ENCODE results near the gene GALK1. TPM values are rescaled to one million over a fixed set of nuclear protein-coding genes. Genes with fewer than 3 reads are reported as not detected.
A peak's percentile ranks its signal among the peaks of the same experiment; 100 is the strongest.

The GALK1 gene
- total and polyA plus RNA-seq, 2 of the 13 experiments (the other 11 are each of a cell fraction or from before 2014, with no cell fraction given), result 59.9 to 93.6 TPM

- TF ChIP-seq ZFX (CRISPR knock-in tag; IDR thresholded peaks at IDR 0.05; ENCODE audit: low read depth) (peak; percentile 75), MXD3 (CRISPR knock-in tag; IDR thresholded peaks at IDR 0.05) (0 out of 2 replicates have a peak, but pooled peaks have one; percentile 44), ZFY (CRISPR knock-in tag; IDR thresholded peaks at IDR 0.05) (peak; percentile 54), PATZ1 (CRISPR knock-in tag; IDR thresholded peaks at IDR 0.05) (peak; percentile 62), ZFP41 (CRISPR knock-in tag; IDR thresholded peaks at IDR 0.05; ENCODE audit: borderline replicate concordance) (no peak), SIX1 (CRISPR knock-in tag; IDR thresholded peaks at IDR 0.05; ENCODE audit: borderline replicate concordance) (no peak), HIVEP1 (CRISPR knock-in tag; IDR thresholded peaks at IDR 0.05) (peak; percentile 77; the same call in 1 of the 2 replicates), ZNF768 (CRISPR knock-in tag; IDR thresholded peaks at IDR 0.05) (0 out of 2 replicates have a peak, but pooled peaks have one; percentile 13), ZNF10 (CRISPR knock-in tag; IDR thresholded peaks at IDR 0.05; ENCODE audit: borderline replicate concordance, low read depth) (no peak), PITX1 (CRISPR knock-in tag; IDR thresholded peaks at IDR 0.05) (0 out of 2 replicates have a peak, but pooled peaks have one; percentile 17), IRF2 (CRISPR knock-in tag; IDR thresholded peaks at IDR 0.05) (0 out of 2 replicates have a peak, but pooled peaks have one; percentile 37), ZNF468 (CRISPR knock-in tag; IDR thresholded peaks at IDR 0.05) (0 out of 2 replicates have a peak, but pooled peaks have one; percentile 42), ZNF792 (CRISPR knock-in tag; IDR thresholded peaks at IDR 0.05) (0 out of 2 replicates have a peak, but pooled peaks have one; percentile 26), ZNF687 (CRISPR knock-in tag; IDR thresholded peaks at IDR 0.05) (peak; percentile 76), ZNF441 (CRISPR knock-in tag; IDR thresholded peaks at IDR 0.05; ENCODE audit: borderline replicate concordance) (peak; percentile 52; the same call in 1 of the 2 replicates), CENPT (CRISPR knock-in tag; IDR thresholded peaks at IDR 0.05; ENCODE audit: low read depth) (no peak)
- TF ChIP-seq, protein P1, sequence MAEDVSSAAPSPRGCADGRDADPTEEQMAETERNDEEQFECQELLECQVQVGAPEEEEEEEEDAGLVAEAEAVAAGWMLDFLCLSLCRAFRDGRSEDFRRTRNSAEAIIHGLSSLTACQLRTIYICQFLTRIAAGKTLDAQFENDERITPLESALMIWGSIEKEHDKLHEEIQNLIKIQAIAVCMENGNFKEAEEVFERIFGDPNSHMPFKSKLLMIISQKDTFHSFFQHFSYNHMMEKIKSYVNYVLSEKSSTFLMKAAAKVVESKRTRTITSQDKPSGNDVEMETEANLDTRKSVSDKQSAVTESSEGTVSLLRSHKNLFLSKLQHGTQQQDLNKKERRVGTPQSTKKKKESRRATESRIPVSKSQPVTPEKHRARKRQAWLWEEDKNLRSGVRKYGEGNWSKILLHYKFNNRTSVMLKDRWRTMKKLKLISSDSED (CRISPR knock-in tag; IDR thresholded peaks at IDR 0.05), result 0 out of 2 replicates have a peak, but pooled peaks have one; percentile 33
- TF ChIP-seq, protein P2, sequence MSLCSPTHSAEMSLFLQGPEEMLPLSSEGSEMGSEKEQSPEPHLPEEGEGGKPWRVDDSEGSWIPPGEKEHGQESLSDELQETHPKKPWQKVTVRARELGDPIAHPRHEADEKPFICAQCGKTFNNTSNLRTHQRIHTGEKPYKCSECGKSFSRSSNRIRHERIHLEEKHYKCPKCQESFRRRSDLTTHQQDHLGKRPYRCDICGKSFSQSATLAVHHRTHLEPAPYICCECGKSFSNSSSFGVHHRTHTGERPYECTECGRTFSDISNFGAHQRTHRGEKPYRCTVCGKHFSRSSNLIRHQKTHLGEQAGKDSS (CRISPR knock-in tag; IDR thresholded peaks at IDR 0.05; ENCODE audit: borderline replicate concordance, low read depth), result no peak
- TF ChIP-seq, protein P3, sequence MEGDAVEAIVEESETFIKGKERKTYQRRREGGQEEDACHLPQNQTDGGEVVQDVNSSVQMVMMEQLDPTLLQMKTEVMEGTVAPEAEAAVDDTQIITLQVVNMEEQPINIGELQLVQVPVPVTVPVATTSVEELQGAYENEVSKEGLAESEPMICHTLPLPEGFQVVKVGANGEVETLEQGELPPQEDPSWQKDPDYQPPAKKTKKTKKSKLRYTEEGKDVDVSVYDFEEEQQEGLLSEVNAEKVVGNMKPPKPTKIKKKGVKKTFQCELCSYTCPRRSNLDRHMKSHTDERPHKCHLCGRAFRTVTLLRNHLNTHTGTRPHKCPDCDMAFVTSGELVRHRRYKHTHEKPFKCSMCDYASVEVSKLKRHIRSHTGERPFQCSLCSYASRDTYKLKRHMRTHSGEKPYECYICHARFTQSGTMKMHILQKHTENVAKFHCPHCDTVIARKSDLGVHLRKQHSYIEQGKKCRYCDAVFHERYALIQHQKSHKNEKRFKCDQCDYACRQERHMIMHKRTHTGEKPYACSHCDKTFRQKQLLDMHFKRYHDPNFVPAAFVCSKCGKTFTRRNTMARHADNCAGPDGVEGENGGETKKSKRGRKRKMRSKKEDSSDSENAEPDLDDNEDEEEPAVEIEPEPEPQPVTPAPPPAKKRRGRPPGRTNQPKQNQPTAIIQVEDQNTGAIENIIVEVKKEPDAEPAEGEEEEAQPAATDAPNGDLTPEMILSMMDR (CRISPR knock-in tag; IDR thresholded peaks at IDR 0.05), result peak; percentile 64
Observed at GRCh38 chr17:75740631-75741077, 24.3 kb downstream of the GALK1 start (continued).

Measured in HepG2 (cell line).